Measurements from ENCODE around the gene FBXO15.

- TF ChIP-seq TAF1 (IDR thresholded peaks at IDR 0.05; ENCODE audit: low read depth): no peak
- TF ChIP-seq, protein P1, sequence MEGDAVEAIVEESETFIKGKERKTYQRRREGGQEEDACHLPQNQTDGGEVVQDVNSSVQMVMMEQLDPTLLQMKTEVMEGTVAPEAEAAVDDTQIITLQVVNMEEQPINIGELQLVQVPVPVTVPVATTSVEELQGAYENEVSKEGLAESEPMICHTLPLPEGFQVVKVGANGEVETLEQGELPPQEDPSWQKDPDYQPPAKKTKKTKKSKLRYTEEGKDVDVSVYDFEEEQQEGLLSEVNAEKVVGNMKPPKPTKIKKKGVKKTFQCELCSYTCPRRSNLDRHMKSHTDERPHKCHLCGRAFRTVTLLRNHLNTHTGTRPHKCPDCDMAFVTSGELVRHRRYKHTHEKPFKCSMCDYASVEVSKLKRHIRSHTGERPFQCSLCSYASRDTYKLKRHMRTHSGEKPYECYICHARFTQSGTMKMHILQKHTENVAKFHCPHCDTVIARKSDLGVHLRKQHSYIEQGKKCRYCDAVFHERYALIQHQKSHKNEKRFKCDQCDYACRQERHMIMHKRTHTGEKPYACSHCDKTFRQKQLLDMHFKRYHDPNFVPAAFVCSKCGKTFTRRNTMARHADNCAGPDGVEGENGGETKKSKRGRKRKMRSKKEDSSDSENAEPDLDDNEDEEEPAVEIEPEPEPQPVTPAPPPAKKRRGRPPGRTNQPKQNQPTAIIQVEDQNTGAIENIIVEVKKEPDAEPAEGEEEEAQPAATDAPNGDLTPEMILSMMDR (IDR thresholded peaks at IDR 0.05; ENCODE audit: poor library complexity, severe bottlenecking): no peak
- peak; percentile 95 for TF ChIP-seq MXI1 (conservative IDR thresholded peaks at IDR 0.05; ENCODE audit: poor library complexity, severe bottlenecking)
- TF ChIP-seq RAD21 (conservative IDR thresholded peaks at IDR 0.05): no peak
- TF ChIP-seq EP300 (conservative IDR thresholded peaks at IDR 0.05; ENCODE audit: poor library complexity, severe bottlenecking): no peak
- no peak for TF ChIP-seq POLR2AphosphoS5 (IDR thresholded peaks at IDR 0.05)
- TF ChIP-seq, protein P2, sequence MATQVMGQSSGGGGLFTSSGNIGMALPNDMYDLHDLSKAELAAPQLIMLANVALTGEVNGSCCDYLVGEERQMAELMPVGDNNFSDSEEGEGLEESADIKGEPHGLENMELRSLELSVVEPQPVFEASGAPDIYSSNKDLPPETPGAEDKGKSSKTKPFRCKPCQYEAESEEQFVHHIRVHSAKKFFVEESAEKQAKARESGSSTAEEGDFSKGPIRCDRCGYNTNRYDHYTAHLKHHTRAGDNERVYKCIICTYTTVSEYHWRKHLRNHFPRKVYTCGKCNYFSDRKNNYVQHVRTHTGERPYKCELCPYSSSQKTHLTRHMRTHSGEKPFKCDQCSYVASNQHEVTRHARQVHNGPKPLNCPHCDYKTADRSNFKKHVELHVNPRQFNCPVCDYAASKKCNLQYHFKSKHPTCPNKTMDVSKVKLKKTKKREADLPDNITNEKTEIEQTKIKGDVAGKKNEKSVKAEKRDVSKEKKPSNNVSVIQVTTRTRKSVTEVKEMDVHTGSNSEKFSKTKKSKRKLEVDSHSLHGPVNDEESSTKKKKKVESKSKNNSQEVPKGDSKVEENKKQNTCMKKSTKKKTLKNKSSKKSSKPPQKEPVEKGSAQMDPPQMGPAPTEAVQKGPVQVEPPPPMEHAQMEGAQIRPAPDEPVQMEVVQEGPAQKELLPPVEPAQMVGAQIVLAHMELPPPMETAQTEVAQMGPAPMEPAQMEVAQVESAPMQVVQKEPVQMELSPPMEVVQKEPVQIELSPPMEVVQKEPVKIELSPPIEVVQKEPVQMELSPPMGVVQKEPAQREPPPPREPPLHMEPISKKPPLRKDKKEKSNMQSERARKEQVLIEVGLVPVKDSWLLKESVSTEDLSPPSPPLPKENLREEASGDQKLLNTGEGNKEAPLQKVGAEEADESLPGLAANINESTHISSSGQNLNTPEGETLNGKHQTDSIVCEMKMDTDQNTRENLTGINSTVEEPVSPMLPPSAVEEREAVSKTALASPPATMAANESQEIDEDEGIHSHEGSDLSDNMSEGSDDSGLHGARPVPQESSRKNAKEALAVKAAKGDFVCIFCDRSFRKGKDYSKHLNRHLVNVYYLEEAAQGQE (IDR thresholded peaks at IDR 0.05; ENCODE audit: borderline replicate concordance): peak; percentile 64
Observed at GRCh38 chr18:74148543-74149070, 973 bp upstream of the FBXO15 start.

All from neural cell (in vitro differentiated cells).